KBM-7 (cell line): ENCODE measurements around the gene PRR23E.

Source experiments
- DNase-seq: peaks from one replicate; pipeline ENCODE4 v3.0.0-alpha.2; 2015
- in situ Hi-C: fragments of 300-500 bp; cut with MboI; formaldehyde crosslinking; loops from 2 replicates; pipeline ENCODE4 v1.14.3; 2020; ENCODE audit warnings: low sequenced_read_pairs, low pct_unique_long_range_greater_than_20kb, mixed read lengths

The PRR23E gene

GRCh38 chr3:127204841-127205582 is 12.1 kb downstream of the PRR23E start:
- in situ Hi-C loops, result no loop called here
- no peak for DNase-seq

DNA sequence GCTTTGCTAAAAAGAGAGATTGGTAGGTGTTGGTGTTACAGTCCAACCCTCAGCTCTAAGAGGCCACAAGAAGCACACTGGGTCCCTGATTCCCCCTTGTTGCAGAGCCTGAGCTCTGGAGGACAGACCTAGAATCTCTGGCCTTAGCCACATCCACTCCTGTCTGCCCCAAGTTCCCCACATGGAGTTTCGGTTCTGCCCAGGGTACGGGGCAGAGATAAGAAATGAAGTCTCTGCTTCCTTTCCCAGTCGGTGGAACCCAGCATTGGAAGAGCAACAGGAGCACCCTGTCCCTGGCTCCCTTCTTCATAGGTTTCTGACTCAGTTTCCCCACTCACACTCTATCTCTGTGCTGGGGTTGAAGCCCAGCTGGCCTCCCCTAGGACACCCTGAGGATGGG is 13.2 kb downstream of the PRR23E start:
- in situ Hi-C loops, result no loop called here

GRCh38 chr3:127206611-127207516 is 13.9 kb downstream of the PRR23E start:
- in situ Hi-C loops, result no loop called here
- DNase-seq, result no peak

More for the DNA sequence above, 13.2 kb downstream of the PRR23E start:
- no peak for DNase-seq

DNA sequence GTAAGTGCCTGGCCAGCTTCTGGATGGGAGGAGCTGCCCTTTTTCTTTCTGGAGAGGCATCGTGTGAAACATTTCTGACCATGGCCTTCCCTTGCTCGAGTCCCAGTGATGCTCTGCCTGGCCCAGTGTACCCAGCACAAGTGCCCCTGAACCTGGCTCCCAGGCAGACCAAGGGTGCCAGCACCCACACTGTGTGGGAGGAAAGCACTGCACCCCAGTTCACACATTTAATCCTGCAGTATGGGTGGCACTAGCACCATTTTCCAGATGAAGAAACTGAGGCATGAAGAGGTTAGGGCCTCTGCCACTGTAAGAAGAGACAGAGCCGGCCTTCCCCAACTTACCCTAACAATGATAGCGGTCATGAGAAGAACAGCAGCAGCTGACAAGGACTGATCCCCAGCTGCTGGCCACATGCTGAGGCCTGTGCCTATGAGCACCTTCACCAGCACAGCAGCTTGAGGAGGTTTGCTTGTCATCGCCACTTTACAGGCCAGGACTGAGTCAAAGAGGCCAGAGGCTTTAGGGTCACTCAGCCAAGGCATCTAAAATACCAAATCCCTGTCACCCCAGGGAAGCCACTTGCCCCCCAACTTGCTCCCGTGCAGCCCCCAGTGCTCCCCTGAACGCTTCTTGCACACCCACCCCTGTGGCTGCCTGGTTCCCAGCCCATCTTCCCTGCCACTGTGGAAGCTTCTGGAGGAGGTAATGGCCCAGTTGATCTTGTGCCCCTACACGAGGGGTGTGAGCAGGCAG is 15.0 kb downstream of the PRR23E start:
- no peak for DNase-seq
- in situ Hi-C loops, result no loop called here

DNA sequence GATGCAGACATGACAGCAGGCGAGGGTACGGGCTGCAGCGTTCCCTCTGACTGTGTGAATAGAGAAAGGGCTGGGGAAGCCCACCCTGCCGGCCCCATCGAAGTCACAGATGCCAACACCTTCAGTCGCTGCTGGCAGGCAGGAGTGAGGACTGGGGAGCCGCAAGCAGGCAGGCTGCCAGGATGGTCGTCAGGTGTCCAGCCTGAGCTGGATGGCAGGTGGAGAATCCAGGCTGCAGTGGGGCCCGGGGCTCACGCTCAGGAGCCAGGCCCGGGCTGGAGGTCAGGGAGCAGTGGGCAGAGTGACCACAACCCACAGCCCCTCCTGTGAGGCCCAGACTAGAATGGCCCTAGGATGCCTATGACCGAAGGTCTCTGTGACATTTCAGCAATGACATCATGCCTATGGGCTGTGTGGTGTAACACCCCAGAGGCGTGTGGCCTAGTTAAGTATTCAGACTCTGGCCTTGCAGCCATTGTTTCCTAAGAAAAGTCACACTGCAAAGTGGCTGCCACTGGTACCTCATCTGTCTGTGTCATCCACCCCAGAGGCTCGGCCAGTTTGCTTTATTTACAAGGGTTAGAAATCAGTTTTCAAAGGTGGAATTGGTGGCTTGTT is 15.7 kb downstream of the PRR23E start:
- DNase-seq, result no peak
- in situ Hi-C loops, result no loop called here

DNA sequence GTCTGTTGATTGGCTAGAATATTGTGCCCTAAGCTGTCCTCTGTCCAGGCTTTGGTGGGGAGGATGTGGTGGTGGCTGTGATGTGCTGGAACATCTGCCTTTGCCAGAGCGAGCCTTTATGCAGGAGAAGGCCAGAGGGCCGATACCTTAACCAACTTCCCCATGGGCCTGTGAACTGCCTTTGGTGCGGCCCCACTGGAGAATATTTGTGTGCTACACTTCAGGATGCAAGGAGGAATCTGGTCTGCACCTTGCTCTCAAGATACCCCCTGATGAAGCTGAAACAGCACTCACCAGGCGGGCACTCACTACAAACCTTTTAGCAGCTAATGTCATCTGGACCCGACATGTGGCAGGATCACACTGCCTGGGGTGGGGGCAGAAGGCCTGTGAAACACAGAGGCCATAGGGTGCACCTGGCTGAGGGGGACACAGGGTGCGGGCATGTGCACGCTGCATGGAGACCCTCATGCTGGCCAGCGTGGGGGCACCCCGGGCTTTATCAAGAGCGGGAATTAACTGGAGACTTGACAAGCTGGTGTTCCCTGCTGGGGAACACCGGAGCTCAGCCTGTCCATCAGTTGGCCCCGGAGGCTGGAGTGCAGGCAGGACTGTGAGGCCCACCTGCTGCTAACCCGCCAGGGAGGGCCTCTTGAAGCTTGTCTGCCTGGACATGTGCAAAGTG is 16.4 kb downstream of the PRR23E start:
- DNase-seq, result no peak
- in situ Hi-C loops, result no loop called here

DNA sequence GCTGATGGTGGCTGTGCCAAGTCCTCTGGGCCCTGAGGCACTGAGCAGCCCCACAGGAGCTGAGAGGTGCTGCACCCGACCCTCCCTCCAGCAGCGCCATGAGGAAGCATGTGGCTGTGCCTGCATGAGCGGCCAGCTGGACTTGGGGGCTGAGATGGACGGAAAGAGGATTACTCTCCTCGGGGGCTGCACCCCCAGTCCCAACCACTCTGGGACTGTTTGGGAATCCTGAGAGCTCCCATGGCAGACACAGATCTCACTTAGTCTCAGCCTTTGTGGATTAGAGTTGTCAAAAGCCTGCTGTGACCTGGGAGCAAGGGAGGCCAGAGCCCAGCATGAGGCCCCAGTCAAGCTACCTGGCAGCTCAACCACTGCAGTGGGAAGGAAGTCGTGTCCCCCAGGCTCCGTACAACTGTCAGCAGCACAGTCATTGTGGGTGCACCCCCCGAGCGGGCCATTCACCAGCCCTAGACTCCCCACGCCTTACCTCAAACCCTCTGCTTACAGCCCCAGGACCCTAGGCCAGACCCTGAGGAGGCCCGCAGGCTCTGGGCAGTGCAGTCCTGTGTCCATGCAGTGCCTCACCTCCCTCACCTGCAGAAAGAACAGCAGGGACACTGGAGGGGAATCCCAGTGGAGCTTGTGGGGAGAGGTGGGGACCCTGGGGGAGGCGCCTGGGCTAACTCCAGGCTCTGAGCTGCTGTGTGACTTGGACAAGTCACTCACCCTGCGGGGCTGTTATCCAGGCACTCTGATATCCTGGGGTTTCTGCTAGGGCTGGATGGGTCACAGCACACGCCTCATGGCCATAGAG is 17.1 kb downstream of the PRR23E start:
- in situ Hi-C loops, result no loop called here
- DNase-seq, result no peak

DNA sequence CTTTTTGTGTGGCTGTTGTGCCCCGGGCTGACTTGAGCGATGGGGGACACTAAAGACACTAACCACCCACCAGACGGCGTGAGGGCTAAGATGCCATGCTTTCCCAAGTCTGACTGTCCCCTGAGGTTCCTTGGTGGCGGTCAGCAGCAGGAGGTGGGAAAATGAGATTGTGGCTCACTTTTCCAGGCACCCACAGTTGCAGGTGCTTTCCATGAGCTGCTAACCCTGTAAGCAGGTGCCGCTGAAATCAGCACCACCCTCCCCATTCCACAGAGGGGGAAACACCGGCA is 17.7 kb downstream of the PRR23E start:
- in situ Hi-C loops, result no loop called here

GRCh38 chr3:127211118-127212060 is 18.5 kb downstream of the PRR23E start:
- in situ Hi-C loops, result no loop called here

More for the DNA sequence above, 17.7 kb downstream of the PRR23E start:
- no peak for DNase-seq

DNA sequence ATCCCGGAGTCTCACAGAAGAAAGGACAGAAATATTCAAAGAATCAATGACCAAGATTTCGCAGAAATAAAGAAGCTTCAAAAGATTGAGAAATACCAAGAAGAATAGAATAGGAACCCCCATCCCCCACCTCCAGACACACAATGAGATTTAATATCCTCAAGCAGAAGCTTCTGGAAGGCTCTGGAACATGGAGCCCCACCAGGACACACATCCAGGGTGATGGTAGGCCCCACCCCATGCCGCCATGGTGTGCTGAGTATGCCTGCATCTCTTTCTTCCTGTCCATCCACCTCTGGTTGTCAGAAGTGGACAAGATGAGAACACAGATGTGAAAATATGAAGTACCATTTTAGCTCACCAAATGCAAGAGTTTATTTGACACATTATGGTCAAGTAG is 19.3 kb downstream of the PRR23E start:
- in situ Hi-C loops, result no loop called here
- DNase-seq, result no peak

More at GRCh38 chr3:127211118-127212060, 18.5 kb downstream of the PRR23E start:
- DNase-seq, result no peak

DNA sequence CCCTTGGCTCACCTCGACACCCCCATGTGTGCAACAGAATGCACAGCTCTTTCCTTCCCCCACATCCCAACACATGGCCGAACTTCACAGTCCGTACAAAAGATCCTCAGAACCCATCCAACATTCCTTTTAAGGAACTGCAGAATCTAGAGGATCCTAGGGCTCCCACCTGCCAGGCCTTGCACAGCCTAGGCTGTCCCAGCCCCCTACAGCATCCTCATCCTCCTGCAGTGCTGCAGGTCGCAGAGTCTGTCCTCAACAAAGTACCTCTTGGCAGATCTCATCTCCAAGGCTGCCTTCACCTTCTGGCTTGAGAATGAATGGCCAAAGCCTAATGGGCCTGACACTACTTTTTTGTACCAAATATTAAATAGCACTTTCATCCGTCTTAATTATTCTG is 19.8 kb downstream of the PRR23E start:
- no peak for DNase-seq
- in situ Hi-C loops, result no loop called here

DNA sequence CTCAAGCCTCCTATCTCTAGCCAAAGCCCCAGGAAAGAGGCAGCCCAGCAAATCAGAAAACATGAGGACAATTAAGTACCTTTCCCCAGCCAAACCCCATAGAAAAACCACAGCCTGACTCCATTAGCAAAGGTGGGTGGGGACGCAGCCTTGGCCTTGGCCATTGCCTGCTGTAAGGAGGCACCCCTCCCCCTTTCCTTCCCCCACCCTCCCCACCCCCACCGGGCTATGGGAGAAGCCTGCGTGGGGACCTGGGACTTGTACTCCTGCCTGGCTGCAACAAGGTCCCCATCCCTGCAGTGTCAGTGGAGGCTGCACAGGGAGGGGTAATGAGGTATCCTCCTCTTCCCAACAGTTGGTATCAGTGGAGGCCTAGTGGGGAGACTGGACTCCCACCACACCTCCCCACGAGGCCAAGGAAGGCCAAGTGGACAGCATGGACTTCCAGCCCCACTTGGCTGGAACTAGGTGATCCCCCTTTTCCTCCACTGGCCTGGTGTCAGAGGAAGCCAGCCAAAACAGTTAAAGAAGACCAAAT is 20.5 kb downstream of the PRR23E start:
- in situ Hi-C loops, result no loop called here
- DNase-seq, result no peak

- in situ Hi-C loops, result no loop called here
- peak; percentile 76 for DNase-seq
These were observed 22.0 kb downstream of the PRR23E start for GRCh38 chr3:127214975-127215374.

DNA sequence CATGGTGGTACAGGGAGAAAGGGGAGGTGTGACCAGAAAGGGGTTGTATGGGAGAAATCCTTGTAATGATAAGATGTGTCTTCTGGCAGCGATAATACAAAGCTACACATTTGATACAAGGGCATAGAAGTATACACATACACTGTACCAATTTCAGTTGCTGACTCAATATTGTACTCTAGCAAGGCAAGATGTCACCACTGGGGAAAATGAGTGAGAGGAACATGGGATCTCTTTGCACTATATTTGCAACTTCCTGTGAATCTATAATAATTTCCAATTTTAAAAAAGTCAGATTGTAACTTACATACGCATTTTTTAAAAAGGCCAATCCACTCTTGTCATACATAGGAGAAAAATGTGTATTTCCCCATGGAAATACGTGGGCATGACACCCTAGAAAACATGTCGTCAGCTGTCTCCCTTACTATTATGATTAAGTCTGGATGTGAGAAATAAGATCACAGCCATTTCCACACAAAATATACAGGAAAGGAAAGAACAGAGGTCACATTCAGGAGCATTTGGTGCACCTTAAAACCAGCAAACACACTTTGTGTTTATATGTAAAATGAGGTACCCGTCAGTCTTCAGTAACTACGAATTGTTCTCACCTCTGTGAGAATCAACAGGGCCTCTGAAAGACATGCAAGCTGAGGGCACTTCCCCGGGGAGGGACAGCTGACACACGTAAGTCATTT is 22.9 kb downstream of the PRR23E start:
- in situ Hi-C loops, result no loop called here
- DNase-seq, result no peak

- in situ Hi-C loops, result no loop called here
- no peak for DNase-seq
These were observed 23.7 kb downstream of the PRR23E start for GRCh38 chr3:127216415-127217261.
